Suprapubic skin (tissue), 4 donors: ENCODE results near the gene SLC10A6.

Experiments used
- CTCF ChIP-seq, 2 donors: fragments of 200-600 bp in 1 of 2; fragments of 450-650 bp in 1 of 2; sonication (generic) in 1 of 2; IDR thresholded peaks; one replicate each; pipeline ENCODE4 v1.5.1; 2016 to 2019; ENCODE audit warnings: antibody characterized with exemption in 2 of 2, mild to moderate bottlenecking in 1 of 2, moderate library complexity in 1 of 2
- POLR2A ChIP-seq, 2 donors: fragments of 450-650 bp; IDR thresholded peaks; one replicate each; pipeline ENCODE4 v1.6.1; 2017; ENCODE audit warnings: antibody characterized with exemption in 2 of 2, mild to moderate bottlenecking in 2 of 2, moderate library complexity in 2 of 2
- POLR2AphosphoS5 ChIP-seq, 3 donors: sonication (generic); formaldehyde crosslinking; IDR thresholded peaks; one replicate each; pipeline ENCODE4 v1.6.1; 2017; ENCODE audit warnings: antibody characterized with exemption in 3 of 3

GRCh38 chr4:86872135-86872534 lies 23.0 kb upstream of the SLC10A6 start:
- TF ChIP-seq POLR2AphosphoS5 (IDR thresholded peaks at IDR 0.05) (no peak), CTCF (IDR thresholded peaks at IDR 0.05) (no peak), POLR2A (IDR thresholded peaks at IDR 0.05) (no peak)
